SU-DHL-6 (cell line): ENCODE data around the gene GNPNAT1.

Experiments used
- CTCF ChIP-seq: fragments of 200-600 bp; sonication (generic); IDR thresholded peaks from one replicate; pipeline ENCODE4 v1.5.1; 2017; ENCODE audit warnings: antibody characterized with exemption, mild to moderate bottlenecking, low read length, moderate library complexity; ENCODE audit not compliant: insufficient read depth, poor library complexity, severe bottlenecking
- EZH2phosphoT487 ChIP-seq: fragments of 200-600 bp; sonication (generic), shearing (Covaris generic); conservative IDR thresholded peaks from 2 replicates; pipeline ENCODE4 v1.6.1; 2018; ENCODE audit warnings: mild to moderate bottlenecking, antibody characterized with exemption, low read length, moderate library complexity, mixed read lengths

GRCh38 chr14:52738409-52738808 is 53.0 kb downstream of the GNPNAT1 start:
- no peak for TF ChIP-seq CTCF
- TF ChIP-seq EZH2phosphoT487: no peak
